ENCODE data around the gene GLTP.

GLTP gene

GRCh38 chr12:109923481-109924245, 43.3 kb upstream of the GLTP start:
- Histone ChIP-seq H3K4me2 (ENCODE audit: low read depth, low read length, poor library complexity, severe bottlenecking) (no peak overlapping the region), H2AFZ (ENCODE audit: low read length) (no peak overlapping the region), H3K4me3 (ENCODE audit: low read length, poor library complexity, severe bottlenecking) (no peak overlapping the region), H3K9me2 (replicated peaks; ENCODE audit: low read depth, low read length) (no peaks in the 10 kb centered on the region), H3K27me3 (ENCODE audit: insufficient read depth, low read length, poor library complexity, severe bottlenecking) (no peaks in the 10 kb centered on the region), H3F3A (ENCODE audit: low read depth) (no peaks in the 10 kb centered on the region), H4K20me1 (ENCODE audit: insufficient read depth, low read length, poor library complexity, severe bottlenecking) (no peaks in the 10 kb centered on the region), H3K36me3 (ENCODE audit: insufficient read depth, low read length) (peaks cover 4% of the 10 kb centered on the region; the same call in 1 of the 2 replicates), H3K9me3 (ENCODE audit: insufficient read depth, low read depth, low read length) (no peaks in the 10 kb centered on the region), H3K4me1 (ENCODE audit: insufficient read depth, low read length, poor library complexity, severe bottlenecking) (no peaks in the 10 kb centered on the region), H3K79me2 (ENCODE audit: insufficient read depth, low read length) (no peaks in the 10 kb centered on the region), H3K9ac (ENCODE audit: low read depth, low read length, poor library complexity, severe bottlenecking) (no peak overlapping the region)
- TF ChIP-seq CTCF (conservative IDR thresholded peaks at IDR 0.05; ENCODE audit: low read length), result no peak
- no peak for TF ChIP-seq EZH2phosphoT487 (IDR thresholded peaks at IDR 0.05; ENCODE audit: borderline replicate concordance)

- Histone ChIP-seq H3K36me3 (ENCODE audit: insufficient read depth, low read length) (peaks cover 5% of the 10 kb centered on the region; the same call in 1 of the 2 replicates), H3K4me1 (ENCODE audit: insufficient read depth, low read length, poor library complexity, severe bottlenecking) (no peaks in the 10 kb centered on the region), H3K4me3 (ENCODE audit: low read length, poor library complexity, severe bottlenecking) (no peak overlapping the region), H3K79me2 (ENCODE audit: insufficient read depth, low read length) (no peaks in the 10 kb centered on the region), H4K20me1 (ENCODE audit: insufficient read depth, low read length, poor library complexity, severe bottlenecking) (no peaks in the 10 kb centered on the region), H2AFZ (ENCODE audit: low read length) (no peak overlapping the region), H3K9me3 (ENCODE audit: insufficient read depth, low read depth, low read length) (no peaks in the 10 kb centered on the region), H3K27me3 (ENCODE audit: insufficient read depth, low read length, poor library complexity, severe bottlenecking) (no peaks in the 10 kb centered on the region), H3K9ac (ENCODE audit: low read depth, low read length, poor library complexity, severe bottlenecking) (no peak overlapping the region), H3K9me2 (replicated peaks; ENCODE audit: low read depth, low read length) (no peaks in the 10 kb centered on the region), H3K4me2 (ENCODE audit: low read depth, low read length, poor library complexity, severe bottlenecking) (no peak overlapping the region), H3F3A (ENCODE audit: low read depth) (no peaks in the 10 kb centered on the region)
- TF ChIP-seq CTCF (conservative IDR thresholded peaks at IDR 0.05; ENCODE audit: low read length) (no peak), EZH2phosphoT487 (IDR thresholded peaks at IDR 0.05; ENCODE audit: borderline replicate concordance) (no peak)
Observed at GRCh38 chr12:109923038-109923437, 42.7 kb upstream of the GLTP start.

GRCh38 chr12:109921982-109922381, 41.6 kb upstream of the GLTP start:
- Histone ChIP-seq H3K4me3 (ENCODE audit: low read length, poor library complexity, severe bottlenecking) (no peak overlapping the region), H3K9me2 (replicated peaks; ENCODE audit: low read depth, low read length) (no peaks in the 10 kb centered on the region), H3K79me2 (ENCODE audit: insufficient read depth, low read length) (no peaks in the 10 kb centered on the region), H3K36me3 (ENCODE audit: insufficient read depth, low read length) (peaks cover 15% of the 10 kb centered on the region; the same call in 1 of the 2 replicates), H3K9ac (ENCODE audit: low read depth, low read length, poor library complexity, severe bottlenecking) (no peak overlapping the region), H3K4me2 (ENCODE audit: low read depth, low read length, poor library complexity, severe bottlenecking) (no peak overlapping the region), H2AFZ (ENCODE audit: low read length) (no peak overlapping the region), H3F3A (ENCODE audit: low read depth) (no peaks in the 10 kb centered on the region), H4K20me1 (ENCODE audit: insufficient read depth, low read length, poor library complexity, severe bottlenecking) (no peaks in the 10 kb centered on the region), H3K4me1 (ENCODE audit: insufficient read depth, low read length, poor library complexity, severe bottlenecking) (no peaks in the 10 kb centered on the region), H3K27me3 (ENCODE audit: insufficient read depth, low read length, poor library complexity, severe bottlenecking) (no peaks in the 10 kb centered on the region), H3K9me3 (ENCODE audit: insufficient read depth, low read depth, low read length) (no peaks in the 10 kb centered on the region)
- TF ChIP-seq EZH2phosphoT487 (IDR thresholded peaks at IDR 0.05; ENCODE audit: borderline replicate concordance), result no peak
- TF ChIP-seq CTCF (conservative IDR thresholded peaks at IDR 0.05; ENCODE audit: low read length), result no peak
